Suprapubic skin (tissue), 3 donors: ENCODE data around the gene PXMP2.

Source experiments
- CTCF ChIP-seq, 2 donors: fragments of 200-600 bp in 1 of 2; fragments of 450-650 bp in 1 of 2; sonication (generic) in 1 of 2; IDR thresholded peaks; one replicate each; pipeline ENCODE4 v1.5.1; 2016 to 2019; ENCODE audit warnings: antibody characterized with exemption in 2 of 2, mild to moderate bottlenecking in 1 of 2, moderate library complexity in 1 of 2
- EP300 ChIP-seq: sonication (generic); formaldehyde crosslinking; IDR thresholded peaks from one replicate; pipeline ENCODE4 v1.6.1; 2017; ENCODE audit warnings: antibody characterized with exemption
- POLR2A ChIP-seq, 2 donors: fragments of 450-650 bp; IDR thresholded peaks; one replicate each; pipeline ENCODE4 v1.6.1; 2017; ENCODE audit warnings: antibody characterized with exemption in 2 of 2, mild to moderate bottlenecking in 2 of 2, moderate library complexity in 2 of 2

DNA sequence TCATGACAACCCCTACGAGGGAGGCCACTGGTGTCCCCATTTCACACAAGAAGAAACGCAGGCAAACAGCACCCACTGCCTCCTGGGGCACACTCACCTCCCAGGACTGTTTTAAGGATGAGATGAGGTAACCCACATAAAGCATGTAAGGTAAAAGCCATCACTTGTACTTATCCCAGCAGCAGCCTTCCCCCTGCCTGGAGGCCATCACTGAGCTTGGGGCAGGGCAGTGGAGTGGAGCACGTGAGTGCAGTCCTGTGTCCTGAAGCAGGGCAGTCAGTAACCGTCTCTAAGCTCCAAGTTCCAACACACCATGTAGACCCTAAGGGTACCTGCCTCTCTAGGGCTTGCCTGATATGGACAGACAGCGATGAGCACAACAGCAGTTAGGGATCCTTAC, 2.0 kb upstream of the PXMP2 start:
- TF ChIP-seq POLR2A (IDR thresholded peaks at IDR 0.05), result no peak
- TF ChIP-seq CTCF (IDR thresholded peaks at IDR 0.05), result no peak
- TF ChIP-seq EP300, result no peak
